IPS-NIHi11 (cell line): ENCODE results near the gene PCSK5.
"Not testable (repeated sequence)": the region's sequence is repeated elsewhere in the genome, so short reads cannot be mapped to it uniquely, and the experiment has no call there.

ENCODE experiments used
- DNase-seq: peaks from one replicate; pipeline ENCODE4 v3.0.0; 2012; ENCODE audit warnings: mixed read lengths, low spot score

Gene PCSK5

DNA sequence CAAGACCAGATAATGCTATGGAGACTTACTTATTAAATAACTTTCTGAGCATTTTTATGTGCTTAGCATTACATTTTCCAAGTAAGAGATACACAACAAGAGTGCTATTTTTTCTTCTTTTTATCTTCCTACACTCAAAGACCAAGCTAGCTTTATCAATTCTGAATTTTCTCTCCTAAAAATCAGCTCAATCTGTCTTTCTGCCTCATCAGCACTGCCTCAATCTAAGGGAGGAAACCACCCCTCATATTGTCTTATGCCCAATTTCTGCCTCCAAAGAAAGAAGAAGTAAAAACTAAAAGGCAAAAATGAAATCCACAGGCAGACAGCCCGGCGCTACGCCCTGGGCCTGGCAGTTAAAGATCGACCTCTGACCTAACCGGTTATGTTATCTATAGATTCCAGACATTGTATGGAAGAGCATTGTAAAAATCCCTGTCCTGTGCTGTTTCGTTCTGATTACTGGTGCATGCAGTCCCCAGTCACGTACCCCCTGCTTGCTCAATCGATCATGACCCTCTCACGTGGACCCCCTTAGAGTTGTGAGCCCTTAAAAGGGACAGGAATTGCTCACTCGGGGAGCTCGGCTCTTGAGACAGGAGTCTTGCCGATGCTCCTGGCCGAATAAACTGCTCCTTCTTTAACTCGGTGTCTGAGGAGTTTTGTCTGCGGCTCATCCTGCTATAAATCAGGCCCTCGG is 472.0 kb downstream of the PCSK5 start:
- not testable (repeated sequence) for DNase-seq

DNA sequence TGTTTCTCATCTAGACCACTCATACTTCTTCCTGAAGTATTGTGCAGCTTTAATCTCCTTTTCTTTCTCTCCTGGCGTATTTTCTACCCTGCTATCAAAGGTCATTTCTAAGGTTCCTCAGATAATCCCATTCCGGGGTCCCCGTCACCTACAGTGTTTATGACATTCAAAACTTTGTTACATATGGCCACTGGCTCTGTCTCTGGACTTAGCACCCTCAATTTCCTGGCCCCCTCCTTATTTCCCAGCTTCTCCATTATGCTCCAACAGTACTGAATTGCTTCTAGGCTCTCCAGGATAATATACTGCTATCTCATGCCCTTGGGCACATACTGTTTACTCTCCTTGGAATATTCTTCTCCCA is 472.5 kb downstream of the PCSK5 start:
- no peak for DNase-seq

GRCh38 chr9:76365028-76365427 is 474.6 kb downstream of the PCSK5 start:
- peak; percentile 26 for DNase-seq

GRCh38 chr9:76366275-76366674 is 475.8 kb downstream of the PCSK5 start:
- DNase-seq, result no peak

DNA sequence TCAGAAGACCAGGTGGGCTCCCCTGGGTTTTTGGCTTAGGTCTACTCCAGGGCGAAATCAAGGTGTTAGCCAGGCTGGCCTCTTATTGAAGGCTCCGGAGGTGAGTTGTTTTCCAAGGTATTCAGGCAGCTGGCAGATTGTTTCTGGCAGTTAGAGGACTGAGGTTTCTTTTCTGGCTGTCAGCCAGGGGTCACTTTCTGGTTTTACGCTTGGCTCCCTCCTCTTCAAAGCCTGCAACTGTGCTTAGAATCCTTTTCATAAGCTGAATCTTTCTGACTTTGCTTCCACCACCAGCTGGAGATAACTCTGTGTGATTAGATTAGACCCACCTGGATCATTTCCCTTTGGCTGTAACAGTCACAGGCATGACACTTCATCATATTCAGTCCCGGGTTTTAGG is 479.1 kb downstream of the PCSK5 start:
- DNase-seq, result peak; percentile 19

GRCh38 chr9:76370396-76371023 is 480.0 kb downstream of the PCSK5 start:
- no peak for DNase-seq

DNA sequence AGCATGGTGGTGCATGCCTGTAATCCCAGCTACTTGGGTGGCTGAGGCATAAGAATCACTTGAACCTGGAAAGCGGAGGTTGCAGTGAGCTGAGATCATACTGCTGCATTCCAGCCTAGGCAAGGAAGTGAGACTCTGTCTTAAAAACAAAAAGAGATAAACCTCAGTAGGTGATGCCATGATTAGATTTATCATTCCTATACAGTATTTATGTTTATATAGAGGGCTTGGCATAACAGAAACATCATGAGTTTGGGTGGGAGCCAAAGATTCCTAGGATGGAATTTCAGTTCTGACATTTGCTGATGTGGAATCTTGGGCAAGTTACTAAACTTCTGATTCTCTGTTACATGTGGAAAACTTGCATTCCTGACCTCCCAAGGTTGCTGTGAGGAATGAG is 481.4 kb downstream of the PCSK5 start:
- DNase-seq, result no peak

DNA sequence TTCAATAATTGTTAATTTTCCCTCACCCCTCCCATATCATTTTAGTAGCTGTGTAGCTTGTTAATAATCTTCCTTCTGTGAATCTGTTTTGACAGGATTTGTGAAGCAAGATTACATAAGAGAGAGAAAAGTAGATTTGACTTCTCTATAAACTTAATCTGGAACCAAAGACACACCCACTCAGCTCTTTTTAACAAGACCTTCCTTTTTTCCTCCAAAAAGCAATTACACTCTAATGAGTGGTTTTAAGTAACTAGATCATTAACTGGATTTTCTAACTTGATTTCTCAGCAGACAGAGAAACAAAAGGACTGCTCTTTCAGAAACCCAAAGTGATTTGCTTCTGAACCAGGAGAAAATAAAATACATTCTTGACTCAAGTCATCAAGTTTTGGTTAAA is 481.9 kb downstream of the PCSK5 start:
- no peak for DNase-seq

DNA sequence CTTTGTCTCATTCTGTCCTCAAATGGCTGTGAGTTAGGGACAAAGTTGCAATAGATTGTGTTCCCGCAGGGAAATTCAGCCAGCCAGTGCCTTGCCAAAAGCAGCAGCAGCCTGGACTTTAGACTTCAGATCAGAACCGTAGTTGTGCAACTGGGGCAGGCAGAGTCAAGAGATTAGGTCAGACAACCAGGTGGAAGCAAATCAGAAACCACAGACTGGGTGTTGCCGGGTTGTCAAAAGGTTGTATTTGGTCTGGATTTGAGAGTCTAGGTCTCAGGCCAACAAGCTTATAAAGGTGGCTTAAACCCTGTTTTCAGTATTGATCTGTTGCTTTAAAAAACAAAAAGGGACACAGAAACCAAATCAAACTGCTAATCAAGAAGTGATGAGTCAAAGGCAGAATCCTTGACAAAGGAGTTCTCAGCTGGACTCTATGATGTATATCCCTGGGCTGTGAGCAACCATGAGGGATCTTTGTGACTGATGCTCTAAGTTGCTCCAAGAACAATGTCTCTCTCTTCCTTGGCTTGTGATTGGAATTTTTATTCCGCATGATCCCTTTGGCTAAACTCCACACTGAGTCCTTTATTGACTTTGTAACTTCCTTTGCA is 482.8 kb downstream of the PCSK5 start:
- no peak for DNase-seq

DNA sequence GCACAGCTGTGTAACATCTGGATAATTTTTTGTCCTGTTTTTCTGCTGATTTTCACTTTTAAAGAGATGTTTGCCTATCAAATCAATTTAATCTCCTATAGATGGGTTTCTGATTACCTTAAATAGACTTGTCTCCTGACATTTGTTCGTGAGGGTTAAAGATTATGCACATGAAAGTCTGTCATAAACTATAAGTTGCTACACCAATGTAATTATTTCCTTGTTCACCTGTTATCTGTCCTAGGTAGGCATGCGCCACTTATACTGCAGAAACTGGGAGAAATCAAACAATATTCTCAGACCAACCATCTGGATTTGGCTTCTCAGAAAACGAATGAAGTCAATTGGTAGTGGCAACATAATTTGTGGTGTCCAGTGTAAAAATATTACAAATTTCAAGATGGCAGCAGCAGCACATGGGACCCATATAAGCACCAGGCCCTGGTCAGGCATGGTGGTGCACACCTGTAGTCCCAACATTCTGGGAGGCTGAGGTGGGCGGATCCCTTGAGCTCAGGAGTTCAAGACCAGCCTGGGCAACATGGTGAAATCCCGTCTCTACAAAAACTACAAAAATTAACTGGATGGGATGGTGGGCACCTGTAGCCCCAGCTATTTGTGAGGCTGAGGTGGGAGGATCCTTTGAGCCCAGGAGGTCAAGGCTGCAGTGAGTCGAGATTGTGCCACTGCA is 483.5 kb downstream of the PCSK5 start:
- no peak for DNase-seq

- peak; percentile 67 for DNase-seq
Observed at GRCh38 chr9:76374783-76375559, 484.5 kb downstream of the PCSK5 start.

- DNase-seq, result no peak
Observed at GRCh38 chr9:76377791-76378190, 487.3 kb downstream of the PCSK5 start.

DNA sequence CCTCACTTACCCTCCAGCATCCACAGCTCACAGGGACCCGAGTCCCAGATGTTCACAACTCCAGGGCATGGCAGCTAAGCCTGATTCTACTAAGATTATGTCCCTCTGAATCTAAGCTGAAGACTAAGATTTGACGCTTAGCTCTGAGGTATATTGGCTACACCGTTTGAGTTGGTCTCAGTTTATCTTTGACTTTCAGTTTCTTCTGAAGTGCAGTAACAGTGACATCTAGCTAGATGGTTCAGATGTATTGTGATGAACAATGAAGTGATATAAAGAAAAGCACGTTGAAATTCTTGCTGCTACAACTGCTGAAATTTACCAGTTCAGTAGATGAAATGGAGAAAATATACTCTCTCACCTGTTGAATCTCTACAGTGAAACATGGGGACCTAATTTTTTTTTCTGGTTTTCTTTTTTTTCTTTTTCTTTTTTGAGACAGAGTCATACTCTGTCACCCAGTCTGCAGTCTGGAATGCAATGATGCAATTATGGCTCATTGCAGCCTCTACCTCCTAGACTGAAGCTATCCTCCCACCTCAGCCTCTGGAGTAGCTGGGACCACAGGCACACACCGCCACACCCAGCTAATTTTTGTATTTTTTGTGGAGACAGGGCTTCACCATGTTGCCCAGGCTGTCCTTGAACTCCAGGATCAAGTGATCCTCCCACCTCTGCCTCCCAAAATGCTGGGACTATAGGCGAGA is 488.0 kb downstream of the PCSK5 start:
- no peak for DNase-seq

DNA sequence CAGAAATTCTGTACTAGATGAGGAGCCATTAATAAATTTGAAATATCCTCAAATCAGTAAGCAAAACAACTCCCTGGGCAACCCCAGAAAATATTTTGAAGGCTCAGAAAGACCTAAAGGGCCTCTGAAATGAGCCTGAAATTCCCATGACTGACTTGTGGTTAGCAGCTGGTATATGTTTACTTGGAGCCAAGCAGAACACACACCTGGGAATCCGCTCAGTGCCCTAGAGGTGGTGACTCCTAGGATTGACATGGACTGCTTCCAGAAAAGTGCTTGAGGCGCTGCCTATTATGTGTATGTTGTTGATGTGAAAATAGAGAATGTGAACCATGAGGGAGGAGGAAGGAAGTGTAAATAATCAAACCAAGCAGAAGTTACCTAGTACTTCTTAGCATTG is 489.0 kb downstream of the PCSK5 start:
- DNase-seq, result no peak

GRCh38 chr9:76390656-76391055 is 500.2 kb downstream of the PCSK5 start:
- DNase-seq, result no peak

GRCh38 chr9:76394195-76394959 is 503.9 kb downstream of the PCSK5 start, which contains the start of gene RFK:
Gene RFK, minus strand, starts transcription at chr9:76394426. Its CDS starts 255 bp downstream, at chr9:76394171.
- peak; percentile 94 for DNase-seq

DNA sequence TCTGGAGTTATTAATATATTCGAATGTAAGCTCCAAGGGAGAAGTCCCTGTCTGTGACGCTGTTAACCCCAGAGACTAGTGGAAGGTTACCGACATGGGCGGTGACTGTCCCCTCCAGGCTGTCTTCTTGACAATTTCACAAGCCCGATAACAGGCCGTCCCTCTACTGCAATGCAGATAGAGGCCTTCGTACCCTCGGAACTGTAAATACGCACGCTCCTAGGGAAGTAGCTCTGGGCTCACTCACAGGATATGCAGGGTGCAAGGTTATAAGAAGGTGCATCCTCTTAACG is 504.4 kb downstream of the PCSK5 start:
- peak; percentile 53 for DNase-seq

DNA sequence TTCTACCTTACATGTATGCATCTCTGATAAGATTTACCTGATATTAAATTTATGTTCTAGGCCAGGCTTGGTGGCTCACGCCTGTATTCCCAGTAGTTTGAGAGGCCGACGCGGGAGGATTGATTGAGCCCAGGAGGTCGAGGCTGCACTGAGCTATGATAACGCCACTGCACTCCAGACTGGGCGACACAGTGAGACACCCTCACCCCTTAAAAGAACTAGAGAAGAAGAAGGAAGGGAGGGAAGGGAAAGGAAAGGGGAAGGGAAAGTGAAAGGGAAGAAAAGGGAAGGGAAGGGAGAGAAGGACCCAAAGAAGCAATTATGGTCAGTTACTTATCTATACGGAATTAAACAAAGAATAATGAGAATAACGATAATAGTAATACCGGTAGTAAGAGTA is 504.9 kb downstream of the PCSK5 start:
- no peak for DNase-seq

DNA sequence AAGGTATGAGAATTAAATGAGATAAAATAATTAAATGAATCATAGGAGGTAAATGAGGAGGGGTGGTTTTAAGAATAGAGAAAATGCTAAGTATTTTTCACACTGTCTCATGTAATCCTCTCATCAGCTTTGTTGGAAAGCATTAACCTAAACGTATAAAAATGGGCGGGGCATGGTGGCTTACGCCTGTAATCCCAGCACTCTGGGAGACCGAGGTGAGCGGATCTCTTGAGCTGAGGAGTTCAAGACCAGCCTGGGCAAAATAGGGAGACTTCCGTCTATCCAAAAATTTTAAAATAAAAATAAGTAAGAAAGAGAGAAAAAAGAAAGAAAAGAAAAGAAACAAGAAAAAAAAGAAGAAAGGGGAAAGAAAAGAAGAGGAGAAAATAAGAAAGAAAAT is 505.7 kb downstream of the PCSK5 start:
- DNase-seq, result no peak

- DNase-seq, result no peak
Observed at GRCh38 chr9:76396597-76396996, 506.1 kb downstream of the PCSK5 start.

- no peak for DNase-seq
Observed at GRCh38 chr9:76399856-76400255, 509.4 kb downstream of the PCSK5 start.
